ENCODE results near the gene PLCD3.

The PLCD3 gene

GRCh38 chr17:45101883-45102811, 30.2 kb downstream of the PLCD3 start:
- DNase-seq = no peak

GRCh38 chr17:45101546-45101882, 30.8 kb downstream of the PLCD3 start:
- DNase-seq = no peak

- peak; percentile 80 for DNase-seq
Observed at GRCh38 chr17:45098869-45099616, 33.3 kb downstream of the PLCD3 start.

GRCh38 chr17:45098081-45098868, 34.0 kb downstream of the PLCD3 start:
- DNase-seq = no peak

GRCh38 chr17:45096926-45097325, 35.4 kb downstream of the PLCD3 start:
- DNase-seq = no peak

GRCh38 chr17:45096141-45096540, 36.2 kb downstream of the PLCD3 start:
- DNase-seq = no peak

GRCh38 chr17:45093444-45094110, 38.7 kb downstream of the PLCD3 start:
- DNase-seq = no peak

GRCh38 chr17:45092911-45093430, 39.3 kb downstream of the PLCD3 start:
- peak; percentile 60 for DNase-seq

GRCh38 chr17:45091778-45092425, 40.4 kb downstream of the PLCD3 start:
- DNase-seq = no peak

GRCh38 chr17:45090711-45091110, 41.6 kb downstream of the PLCD3 start:
- no peak for DNase-seq

GRCh38 chr17:45088741-45089140, 43.6 kb downstream of the PLCD3 start:
- DNase-seq = no peak

- DNase-seq = no peak
Observed at GRCh38 chr17:45087978-45088377, 44.3 kb downstream of the PLCD3 start.

- DNase-seq = no peak
Observed at GRCh38 chr17:45087504-45087975, 44.8 kb downstream of the PLCD3 start.

- no peak for DNase-seq
Observed at GRCh38 chr17:45086865-45087503, 45.3 kb downstream of the PLCD3 start.

GRCh38 chr17:45086391-45086790, 45.9 kb downstream of the PLCD3 start:
- DNase-seq = no peak

- DNase-seq = no peak
Observed at GRCh38 chr17:45081047-45081703, 51.1 kb downstream of the PLCD3 start.

GRCh38 chr17:45077643-45078042, 54.7 kb downstream of the PLCD3 start:
- DNase-seq = no peak

GRCh38 chr17:45073414-45074070, 58.8 kb downstream of the PLCD3 start:
- DNase-seq = no peak

- DNase-seq = no peak
Observed at GRCh38 chr17:45070809-45071208, 61.5 kb downstream of the PLCD3 start.

GRCh38 chr17:45070001-45070400, 62.3 kb downstream of the PLCD3 start:
- no peak for DNase-seq

All from left hindlimb (tissue), 1 donor.